WI38 (cell line): ENCODE data around the gene MEOX2.

Experiments
- H3K4me3 ChIP-seq: 2 replicates; pipeline ENCODE4 v1.5.1; 2011; ENCODE audit warnings: low read depth, mild to moderate bottlenecking, control low read depth, low read length
- CTCF ChIP-seq: IDR thresholded peaks from 2 replicates; pipeline ENCODE4 v1.5.1; 2012; ENCODE audit warnings: low read depth, mild to moderate bottlenecking, control low read depth, low read length

Gene MEOX2

GRCh38 chr7:15669443-15670090 is 16.9 kb downstream of the MEOX2 start:
- no peak for TF ChIP-seq CTCF
- H3K4me3 ChIP-seq, result no peak overlapping the region

GRCh38 chr7:15667991-15668390 is 18.5 kb downstream of the MEOX2 start:
- no peak overlapping the region for H3K4me3 ChIP-seq

GRCh38 chr7:15662451-15662850 is 24.0 kb downstream of the MEOX2 start:
- TF ChIP-seq CTCF, result no peak
- H3K4me3 ChIP-seq, result no peak overlapping the region

More at GRCh38 chr7:15667991-15668390, 18.5 kb downstream of the MEOX2 start:
- TF ChIP-seq CTCF, result no peak

GRCh38 chr7:15658247-15658646 is 28.2 kb downstream of the MEOX2 start:
- TF ChIP-seq CTCF, result no peak

GRCh38 chr7:15652776-15653290 is 33.6 kb downstream of the MEOX2 start:
- H3K4me3 ChIP-seq, result no peak overlapping the region
- no peak for TF ChIP-seq CTCF

More at GRCh38 chr7:15658247-15658646, 28.2 kb downstream of the MEOX2 start:
- H3K4me3 ChIP-seq, result no peak overlapping the region

- TF ChIP-seq CTCF, result no peak
Measured at GRCh38 chr7:15651693-15652092, 34.8 kb downstream of the MEOX2 start.

GRCh38 chr7:15650787-15651186 is 35.7 kb downstream of the MEOX2 start:
- TF ChIP-seq CTCF, result no peak
- no peak overlapping the region for H3K4me3 ChIP-seq

More at GRCh38 chr7:15651693-15652092, 34.8 kb downstream of the MEOX2 start:
- H3K4me3 ChIP-seq, result no peak overlapping the region
